Testis (tissue), 2 donors: Measurements from ENCODE around the gene RNASEH2B.

Source experiments
- CTCF ChIP-seq, 3 experiments: fragments of 450-650 bp in 2 of 3; fragments of 200-600 bp in 1 of 3; sonication (generic) in 1 of 3; IDR thresholded peaks; one replicate each; pipeline ENCODE4 v1.5.1; 2016 to 2019; ENCODE audit warnings: antibody characterized with exemption in 3 of 3, mild to moderate bottlenecking in 2 of 3, moderate library complexity in 1 of 3
- POLR2A ChIP-seq: fragments of 450-650 bp; IDR thresholded peaks from one replicate; pipeline ENCODE4 v1.6.1; 2017; ENCODE audit warnings: antibody characterized with exemption, mild to moderate bottlenecking, moderate library complexity

GRCh38 chr13:50991579-50992521 lies 82.3 kb downstream of the RNASEH2B start:
- TF ChIP-seq CTCF (IDR thresholded peaks at IDR 0.05) (no peak), POLR2A (no peak)
